IPS-NIHi7 (cell line): Measurements from ENCODE around the gene NRARP.

Source experiments
- DNase-seq: peaks from one replicate; pipeline ENCODE4 v3.0.0; 2012; ENCODE audit warnings: mixed read lengths; ENCODE audit errors: extremely low spot score

Gene NRARP

DNA sequence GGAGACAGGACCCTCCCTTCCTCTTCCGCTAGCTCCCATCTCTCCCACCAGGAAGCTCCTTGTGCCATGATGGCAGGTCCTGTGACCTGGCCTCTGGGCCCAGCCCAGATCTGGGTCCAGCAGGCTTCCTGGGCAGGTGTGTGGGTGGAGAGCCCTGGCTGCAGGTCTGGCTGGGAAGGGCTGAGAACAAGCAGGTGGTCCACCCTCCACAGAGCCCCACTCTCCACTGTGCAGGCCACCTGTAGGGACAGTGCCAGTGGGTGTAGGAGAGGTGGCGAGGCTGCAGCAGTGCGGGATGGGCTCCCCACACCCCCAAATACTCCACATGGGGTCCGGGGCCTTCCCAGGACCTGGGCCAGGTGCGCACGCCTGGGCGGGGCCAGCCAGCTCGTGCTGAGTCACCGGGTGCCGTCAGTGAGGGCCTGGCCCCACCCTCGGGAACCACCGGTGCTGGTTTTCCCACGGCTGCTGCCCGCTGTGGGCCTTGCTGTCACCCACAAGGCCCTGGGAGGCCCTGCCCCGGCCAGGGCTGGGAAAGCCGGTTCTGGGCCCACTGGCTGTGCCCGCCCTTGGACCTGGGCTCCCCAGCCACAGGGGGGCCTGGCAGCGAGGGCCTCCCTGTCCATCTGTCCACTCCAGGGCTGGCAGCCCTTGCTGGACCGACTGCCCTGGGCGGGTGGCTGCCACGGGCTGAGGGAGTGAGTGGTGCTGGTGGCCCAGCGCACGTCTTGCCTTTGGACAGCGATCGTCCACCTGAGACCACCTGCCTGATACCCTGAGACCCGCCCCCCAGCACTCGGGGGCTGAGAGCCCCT, 9.3 kb upstream of the NRARP start:
- no peak for DNase-seq

DNA sequence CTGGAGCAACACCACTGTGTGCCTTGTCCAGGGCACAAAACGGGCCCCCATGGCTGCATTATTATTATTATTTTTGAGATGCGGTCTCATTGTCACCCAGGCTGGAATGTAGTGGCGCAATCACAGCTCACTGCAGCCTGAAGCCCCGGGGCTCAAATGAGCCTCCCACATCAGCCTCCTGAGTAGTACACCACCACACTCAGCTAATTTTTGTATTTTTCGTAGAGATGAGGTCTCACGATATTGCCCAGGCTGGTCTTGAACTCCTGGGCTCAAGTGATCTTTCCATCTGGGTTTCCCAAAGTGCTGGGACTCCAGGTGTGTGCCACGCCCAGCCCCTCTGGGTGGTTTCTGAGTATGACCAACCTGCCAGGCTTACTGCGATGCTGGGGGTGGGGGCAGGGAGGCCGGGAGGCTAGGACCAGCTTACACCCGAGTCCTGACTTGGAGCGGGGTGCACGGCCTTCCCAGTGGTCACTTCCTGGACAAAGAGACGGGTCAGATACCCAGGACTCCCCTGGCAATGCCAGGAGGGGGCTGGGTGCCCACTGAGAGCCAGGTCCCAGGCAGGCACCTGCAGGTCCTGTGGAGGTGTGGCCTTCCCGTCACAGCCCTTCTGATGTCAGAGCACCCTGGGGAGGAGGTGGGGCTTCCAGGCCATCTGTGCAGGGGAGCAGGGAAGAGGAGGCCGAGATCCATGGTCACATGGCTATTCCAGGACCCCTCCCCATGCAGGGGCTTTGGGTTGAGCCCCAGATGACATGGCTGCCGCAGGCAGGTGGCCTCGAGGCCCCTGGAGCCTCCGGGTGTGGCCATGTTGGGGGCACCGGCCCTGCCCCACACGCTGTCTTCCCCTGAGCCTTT, 8.3 kb upstream of the NRARP start:
- no peak for DNase-seq

DNA sequence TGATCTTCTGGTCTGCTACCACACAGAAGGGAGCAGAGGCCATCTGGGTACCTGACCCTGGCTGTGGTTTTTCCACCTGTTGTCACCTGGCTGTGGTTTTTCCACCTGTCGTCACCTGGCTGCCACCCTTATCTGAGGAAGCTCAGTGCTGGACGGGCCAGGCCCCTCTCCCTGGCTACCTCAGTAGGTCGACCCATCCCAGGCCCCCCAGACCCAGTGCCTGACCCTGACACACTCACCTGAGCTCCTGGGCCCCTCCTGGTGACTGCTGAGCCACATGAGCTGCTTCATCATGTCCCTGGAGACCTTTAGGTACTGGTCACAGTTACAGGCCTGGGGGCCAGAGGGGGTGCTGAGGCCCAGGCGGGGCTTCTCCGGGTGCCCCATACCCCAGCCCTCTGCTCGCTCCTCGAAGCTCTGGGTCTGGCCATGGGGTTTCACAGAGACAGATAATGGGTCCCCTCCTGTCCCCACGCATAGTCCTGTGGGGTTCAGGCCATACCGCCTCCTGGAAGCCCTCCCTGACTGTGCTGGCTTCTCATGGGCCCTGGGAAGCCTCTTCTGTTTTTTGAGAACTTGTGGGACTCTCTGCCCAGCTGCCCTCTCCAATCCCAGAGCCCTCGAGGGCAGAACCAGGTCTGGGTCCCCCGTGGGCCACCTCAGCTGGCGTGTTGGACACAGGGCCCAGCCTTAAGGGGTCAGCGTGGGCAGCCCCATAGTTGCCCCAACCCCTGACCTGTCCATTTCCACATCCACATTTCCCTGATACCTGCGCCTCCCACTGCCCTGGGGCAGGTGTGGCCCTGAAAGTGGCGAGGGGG, 7.5 kb upstream of the NRARP start:
- DNase-seq, result no peak

DNA sequence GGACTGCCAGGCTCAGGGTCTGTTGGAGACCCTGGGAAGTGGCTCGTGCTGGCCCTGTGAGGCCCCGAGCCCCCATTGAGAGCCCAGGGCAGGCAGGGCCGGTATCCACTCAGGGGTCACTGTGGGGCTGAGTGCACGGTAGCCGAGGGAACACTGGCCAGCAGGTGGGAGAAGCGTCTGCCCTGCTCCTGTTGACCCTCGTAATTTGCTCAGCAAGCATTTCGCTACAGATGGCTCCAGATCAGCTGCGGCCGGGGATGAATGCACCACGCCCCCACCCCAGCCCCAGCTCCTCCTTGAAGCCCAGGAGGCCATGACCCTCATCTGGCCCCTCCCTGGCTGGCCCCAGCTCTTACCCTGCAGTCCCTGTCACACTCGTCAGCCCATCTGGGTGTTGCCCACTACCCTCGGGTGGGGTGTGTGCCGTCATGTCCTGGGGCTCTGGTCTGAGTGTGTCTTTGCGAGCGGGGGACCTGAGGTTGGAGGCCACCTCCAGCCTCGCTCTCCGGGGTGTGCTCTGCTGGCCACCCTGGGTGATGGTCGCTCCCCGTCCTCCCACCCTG, 6.1 kb upstream of the NRARP start:
- DNase-seq, result no peak

DNA sequence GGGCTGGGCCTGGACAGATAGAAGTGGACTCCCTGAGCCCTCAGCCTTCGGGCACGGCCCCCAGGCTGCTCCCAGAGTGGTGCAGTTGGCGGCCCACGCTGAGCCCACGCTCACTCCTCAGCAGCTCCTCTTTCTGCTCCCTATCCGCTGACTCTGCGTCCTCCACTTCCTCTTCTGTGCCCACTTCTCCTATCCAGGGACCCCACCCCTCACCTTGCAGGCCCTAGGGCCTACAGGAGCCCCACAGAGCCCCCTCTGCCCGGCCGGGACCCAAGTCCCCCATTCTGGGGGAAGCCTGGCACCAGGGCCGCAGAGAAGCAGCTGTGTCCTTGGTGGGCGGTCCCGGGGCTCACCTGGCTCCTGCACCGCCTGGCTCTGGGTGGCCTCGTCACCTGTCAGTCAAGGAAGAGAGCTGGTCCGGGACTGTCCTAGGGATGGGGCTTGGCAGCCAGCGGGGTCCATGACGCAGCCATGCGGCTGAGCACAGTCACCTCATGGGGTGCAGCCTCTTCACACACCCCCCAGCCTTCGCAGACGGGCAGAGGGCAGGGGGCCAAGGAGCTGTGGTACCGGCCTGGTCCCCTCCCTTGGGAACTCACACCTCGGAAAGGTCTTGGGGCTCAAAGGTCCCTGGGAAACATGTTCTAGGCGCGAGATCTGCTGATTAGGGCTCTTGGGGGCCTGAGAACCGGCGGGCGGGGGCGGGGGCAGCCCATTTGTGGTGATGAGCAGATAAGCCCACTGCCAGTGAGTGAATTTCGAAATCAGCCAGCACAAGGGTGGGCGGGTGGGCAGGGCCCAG, 5.4 kb upstream of the NRARP start:
- DNase-seq, result peak; percentile 75

DNA sequence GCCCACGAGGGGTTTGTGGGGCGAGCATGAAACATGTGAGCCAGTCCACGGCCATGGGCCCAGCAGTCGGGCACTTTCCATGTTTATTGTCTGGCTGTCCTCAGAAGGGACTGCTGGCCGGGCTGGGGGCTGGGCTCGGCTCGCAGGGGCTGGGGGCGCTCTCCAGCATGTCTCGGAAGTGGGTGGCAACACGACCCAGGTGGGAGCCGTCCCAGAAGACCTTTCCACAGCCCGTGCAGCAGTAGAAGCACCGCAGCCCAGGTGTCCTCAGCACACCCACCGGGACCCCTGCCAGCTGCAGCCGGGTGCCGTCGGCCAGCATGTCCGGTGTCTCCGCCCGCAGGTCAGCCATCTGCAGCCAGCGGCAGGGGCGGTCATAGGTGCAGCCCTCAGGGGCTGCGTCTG, 4.8 kb upstream of the NRARP start:
- no peak for DNase-seq

DNA sequence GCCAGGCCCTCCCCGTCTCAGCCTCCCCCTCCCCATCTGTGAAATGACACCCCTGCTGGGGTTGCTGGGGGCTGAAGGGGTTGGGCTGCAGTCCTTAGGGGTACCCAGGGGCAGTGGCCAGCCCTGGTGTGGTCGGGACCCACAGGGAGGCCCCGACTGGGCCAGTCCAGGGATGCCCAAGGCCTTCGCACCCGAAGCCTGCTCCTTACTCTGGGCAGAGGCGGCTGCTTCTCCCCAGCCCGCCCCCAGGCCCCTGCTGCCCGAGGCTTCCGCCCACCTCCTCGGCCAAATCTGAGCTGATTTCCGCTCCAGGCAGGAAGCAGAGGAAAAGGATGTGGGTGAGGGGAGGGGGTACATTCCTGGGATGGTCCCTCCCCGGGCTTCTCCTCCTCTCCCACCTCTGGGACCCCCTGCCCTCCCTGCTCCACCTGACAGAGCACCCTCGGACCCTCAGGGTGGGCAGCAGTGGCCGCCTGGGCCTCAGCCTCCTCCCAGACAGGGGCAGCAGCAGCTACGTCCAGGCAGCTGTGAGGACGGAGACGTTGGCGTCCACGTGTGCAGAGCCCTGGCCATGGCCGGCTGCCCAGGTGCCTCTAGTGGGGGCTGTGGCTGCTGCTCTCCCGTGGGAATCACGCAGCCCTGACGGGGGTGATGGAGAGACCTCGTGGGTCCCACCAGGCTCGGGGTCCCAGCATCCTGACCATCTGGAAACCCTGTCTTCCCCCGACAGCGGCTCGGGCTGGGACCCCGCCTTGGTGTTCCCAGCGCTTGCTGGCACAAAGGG, 4.2 kb upstream of the NRARP start:
- no peak for DNase-seq

DNA sequence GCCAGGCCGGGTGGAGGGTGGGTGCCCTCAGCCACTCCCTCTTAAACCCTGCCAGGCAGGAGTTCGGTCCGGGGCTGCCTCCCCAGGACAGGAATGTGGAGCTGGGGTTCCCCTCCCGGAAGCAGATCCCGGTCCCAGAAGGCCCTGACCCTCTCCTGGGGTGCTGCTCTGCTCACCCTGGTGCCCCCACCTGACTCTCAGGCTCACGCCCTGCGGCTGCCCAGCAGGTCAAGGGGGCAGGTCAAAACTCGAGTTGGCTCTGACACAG, 3.7 kb upstream of the NRARP start:
- no peak for DNase-seq

DNA sequence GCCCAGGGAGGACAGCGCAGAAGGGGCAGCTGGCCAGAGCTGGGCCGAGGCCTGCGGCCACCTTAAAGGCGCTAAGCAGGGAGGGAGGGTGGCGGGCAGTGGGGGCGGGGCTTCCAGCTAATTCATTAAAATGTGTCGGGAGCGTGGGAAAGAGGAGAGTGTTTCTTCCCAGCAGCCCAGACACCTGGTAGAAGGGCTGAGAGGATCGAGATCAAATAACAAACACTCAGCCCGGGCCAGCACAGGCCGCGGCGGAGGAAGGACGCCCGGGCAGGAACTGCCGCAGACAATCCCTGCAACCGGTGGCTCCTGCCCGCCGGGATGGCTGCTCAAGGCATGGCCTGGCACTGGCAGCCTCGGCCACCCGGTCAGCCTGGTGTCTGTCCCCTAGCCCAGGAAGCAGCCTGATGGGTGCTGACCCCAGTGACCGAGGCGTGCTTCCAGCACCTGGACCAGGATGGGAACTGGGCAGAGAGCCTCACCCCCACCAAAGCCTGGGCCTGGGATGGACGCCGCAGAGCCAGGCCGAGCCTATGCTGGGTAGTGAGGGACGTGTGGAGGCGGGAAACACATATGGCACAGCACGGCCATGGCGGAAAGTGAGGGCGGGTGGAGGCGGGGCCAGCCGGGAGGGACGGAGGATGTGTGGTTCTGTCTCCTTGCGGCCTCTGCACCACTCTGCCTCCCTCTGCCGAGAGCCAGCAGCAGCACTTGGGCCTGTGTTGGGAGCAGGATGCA, 3.2 kb upstream of the NRARP start:
- no peak for DNase-seq

DNA sequence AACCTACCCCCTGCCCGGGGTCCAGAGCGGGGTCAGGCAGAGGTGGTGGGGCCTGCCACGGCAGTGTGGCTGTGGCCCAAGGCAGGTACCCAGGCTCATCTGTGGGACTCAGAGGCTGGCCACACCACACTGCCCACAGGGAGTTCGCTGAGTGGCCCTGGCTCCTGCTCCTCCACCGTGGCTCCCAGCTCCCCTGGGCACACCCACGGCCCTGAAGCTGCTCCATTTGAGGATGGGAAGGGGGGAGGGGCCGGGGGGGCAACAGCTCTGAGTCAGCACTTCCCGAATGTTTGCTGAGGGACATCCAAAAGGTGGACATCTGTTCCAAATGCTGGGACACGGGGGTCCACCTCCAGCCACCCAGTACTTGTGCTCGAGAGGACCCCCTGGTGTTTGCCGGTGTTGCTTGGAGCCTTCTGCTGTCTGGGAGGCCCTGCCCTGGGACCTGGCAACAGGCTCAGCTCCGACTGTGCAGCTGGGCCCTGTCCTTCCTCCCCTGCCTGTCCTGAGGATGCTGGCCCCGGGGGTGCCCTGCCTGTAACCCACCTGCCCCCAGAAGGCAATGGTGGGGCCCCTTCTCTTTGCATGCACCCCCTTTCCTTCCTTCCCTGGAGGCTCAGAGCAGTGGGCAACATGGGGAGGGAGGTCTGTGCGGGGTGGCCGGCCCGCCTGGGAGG, 2.5 kb upstream of the NRARP start:
- DNase-seq, result no peak

DNA sequence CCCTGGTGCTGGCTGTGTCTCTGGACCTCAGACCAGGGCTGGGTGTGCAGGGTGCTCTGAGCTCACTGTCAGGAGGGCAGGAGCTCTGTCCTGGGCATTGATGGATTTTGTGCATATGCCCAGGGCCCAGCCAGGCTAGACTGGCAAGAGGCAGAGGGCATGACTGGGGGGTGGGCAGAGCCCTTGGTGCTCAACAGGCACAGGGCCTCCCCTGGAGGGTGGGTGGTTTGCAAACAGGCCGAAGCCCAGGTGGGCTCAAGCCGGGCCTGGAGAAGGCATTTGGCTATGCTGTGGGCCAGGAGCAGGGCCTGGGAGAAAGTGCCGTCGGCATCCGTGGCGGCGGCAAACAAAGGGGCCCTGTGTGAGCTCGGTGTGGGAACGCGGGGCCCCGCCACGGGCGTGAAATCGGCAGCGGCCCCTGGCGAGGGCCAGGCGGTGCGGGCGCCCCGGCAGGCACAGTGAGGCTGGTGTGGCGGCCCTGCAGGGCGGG, 1.9 kb upstream of the NRARP start:
- DNase-seq, result no peak

DNA sequence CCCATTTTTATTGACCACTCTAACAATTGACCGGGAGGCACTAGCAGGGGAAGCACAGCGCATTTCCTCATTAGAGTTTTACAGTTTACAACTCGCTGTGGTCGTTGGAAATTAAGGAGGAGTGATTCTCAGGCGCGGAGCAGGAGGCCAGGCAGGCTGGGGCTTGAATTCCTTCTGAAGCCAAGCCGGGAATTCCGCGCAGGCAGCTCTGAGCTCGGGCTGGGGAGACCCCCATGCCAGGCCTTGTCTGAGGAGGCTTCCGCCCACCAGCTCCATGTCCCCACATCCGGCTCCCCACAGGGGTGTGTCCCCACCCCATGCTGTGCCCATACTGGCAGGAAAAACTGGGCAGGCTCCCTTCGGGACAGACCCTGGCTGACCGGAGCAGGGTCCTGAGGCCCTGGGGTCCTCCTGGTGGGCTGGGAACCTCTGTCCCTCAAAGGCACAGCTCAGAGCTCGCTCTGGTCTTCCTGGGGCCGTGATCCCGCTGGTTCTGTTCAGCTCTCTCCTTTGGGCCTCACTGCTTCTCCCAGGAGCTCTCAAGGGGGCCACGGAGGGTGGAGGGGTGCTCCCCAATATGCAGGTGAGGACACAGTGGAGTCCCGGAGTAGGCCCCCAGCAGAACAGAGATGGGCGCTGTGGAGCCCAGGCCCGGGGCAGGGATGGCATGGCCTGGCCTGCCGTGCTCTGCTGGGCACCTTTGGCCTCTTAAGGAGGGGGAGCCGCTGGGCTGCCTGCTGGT, 1.3 kb upstream of the NRARP start:
- DNase-seq, result no peak

DNA sequence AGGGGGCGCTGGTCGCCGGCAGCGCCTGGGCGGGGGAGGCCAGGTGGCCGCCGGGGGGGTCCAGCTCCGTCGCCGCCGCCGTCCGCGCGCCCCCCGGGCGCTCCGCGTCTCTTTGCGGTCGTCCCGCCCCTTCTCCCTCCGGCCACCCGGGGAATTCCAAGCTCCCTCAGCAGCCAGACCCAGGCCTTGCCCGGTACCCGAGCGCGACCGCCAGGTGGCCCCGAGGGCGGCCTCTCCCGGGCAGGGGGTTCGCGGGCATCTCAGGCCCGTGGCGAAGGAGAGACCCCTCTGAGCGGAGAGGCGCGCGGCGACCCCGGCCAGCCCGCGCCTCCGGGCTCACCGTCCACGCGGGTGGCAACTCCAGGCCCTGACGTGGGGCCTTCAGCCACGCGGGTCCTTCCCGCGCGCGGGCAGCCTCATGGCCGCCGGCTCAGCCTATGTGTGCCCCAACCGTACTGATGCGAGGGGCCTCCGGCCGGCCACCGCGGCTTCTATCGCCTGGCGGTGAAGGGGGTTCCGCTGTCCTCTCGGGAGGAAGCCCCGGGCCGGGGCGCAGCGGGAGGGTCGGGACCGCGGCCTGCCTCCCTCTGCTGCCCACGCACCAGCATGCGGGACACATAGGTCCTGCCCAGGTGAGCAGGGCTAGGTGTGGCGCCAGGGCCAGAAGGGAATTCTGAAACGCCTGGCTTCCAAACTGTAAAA, 529 bp upstream of the NRARP start:
- peak; percentile 85 for DNase-seq

DNA sequence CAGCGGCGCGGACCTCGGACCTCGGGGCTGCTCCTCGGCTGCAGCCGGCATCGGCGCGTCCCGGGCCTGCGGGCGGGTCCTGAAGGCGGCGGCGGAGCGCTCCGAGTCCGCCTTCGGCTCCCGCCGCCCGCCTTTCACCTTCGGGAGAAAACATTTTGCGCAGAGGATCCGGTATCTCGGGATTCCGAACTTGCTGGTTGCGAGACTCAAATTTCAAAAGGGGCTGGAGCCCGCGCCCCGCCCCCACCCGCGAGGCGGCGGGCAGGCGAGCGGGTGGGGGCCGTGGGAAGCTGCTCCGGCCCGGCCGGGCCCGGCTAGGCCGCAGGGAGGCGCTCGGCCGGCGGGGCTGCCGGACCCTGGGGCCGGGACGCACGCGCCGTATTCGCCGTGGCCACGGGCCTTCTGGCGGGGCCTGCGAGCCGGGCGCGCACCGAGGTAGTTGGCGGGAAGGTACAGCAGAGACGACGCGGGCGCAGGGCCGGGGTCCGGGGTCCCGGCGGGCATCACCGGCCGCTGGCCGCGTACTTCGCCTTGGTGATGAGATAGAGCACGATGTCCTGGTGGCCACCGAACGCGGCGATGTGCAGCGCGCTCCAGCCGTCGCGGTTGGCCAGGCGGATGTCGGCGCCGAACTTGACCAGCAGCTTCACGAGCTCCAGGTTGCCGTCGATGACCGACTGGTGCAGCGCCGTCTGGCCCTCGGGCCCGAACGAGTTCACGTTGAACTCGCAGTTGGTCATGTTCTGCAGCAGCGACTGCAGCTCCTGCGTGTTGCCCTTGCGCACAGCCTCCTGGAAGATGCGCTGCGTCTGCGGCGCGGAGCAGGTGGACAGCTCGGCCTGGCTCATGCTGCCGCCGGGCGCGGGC, 757 bp downstream of the NRARP start:
- DNase-seq, result peak; percentile 63

DNA sequence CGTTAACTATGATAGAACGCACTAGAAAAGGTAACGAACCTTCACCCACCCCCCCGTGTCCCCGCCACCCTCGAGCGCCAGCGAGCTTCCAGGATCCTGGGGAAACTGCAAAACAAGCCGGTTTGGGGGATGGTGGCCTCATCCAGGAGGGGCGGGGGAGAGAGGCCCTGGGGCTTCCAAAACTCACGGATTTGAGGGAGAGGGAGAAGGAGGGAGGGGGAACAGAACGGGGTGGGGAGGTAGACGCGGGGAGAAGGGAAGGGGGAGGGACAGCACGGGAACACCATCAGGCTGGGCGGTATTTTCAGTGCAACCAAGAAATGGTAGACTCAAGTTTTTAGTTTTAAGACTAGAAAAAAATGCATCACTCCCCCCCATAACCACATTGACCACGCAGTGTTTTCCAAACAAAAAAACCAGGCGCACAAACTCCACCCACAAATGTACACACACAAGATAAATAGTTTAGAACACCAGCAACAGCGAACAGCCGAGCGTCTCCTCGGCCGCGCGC, 1.4 kb downstream of the NRARP start:
- peak; percentile 70 for DNase-seq

DNA sequence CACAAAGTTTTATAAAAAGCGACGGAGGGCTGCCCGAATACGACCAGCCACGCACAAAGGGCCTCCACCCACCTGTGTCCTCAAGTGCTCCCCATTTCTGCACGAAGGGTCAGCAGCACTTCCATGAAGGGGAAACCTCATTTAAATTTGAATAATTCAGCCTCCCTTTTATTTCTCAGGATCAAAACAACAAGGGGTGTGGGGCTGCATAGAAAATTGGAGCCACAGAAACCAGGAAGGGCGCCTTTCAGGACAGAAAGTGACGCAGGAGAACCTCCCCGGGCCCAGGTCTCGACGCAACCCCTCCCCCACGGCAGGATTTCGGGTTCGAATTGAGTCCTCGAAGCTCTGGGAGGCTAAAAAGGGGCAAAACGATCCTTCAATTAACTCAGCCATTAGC, 2.1 kb downstream of the NRARP start:
- DNase-seq, result no peak

DNA sequence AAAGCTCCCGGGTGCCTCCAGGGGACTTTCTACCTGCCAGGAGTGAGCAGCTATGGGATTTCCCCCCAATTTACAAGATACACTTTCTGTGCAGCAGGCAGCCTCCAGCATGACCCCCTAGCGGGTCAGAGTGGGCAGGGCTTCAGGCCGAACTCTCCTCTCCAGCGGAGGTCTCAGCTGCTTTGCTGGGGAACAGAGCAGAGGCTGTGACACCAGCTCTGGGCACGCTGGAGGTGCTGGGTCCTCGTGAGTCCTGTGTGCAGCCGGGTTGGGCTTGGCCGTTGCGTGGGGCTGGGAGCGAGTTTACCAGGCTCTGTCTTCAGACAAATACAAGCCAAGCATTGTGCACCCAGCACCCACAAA, 2.9 kb downstream of the NRARP start:
- no peak for DNase-seq
